MCF 10A (cell line): ENCODE results near the gene RP2. TPM values are rescaled to one million over a fixed set of nuclear protein-coding genes. Genes with fewer than 3 reads are reported as not detected.

Experiments
- BruUV-seq: library from RNA; stranded (reverse); fragments of 400-500 nt; replicated peaks from 2 replicates; lab custom pipeline; 2021; lab: Mats Ljungman, UMichigan
- CTCF ChIA-PET: fragments of 300-600 bp; sonication (Branson Sonifier 250); formaldehyde crosslinking; extraction: SDS; loops from one replicate; lab custom pipeline; 2021; ENCODE audit warnings: antibody characterized with exemption, inconsistent platforms; lab: Yijun Ruan, JAX
- POLR2A ChIA-PET: fragments of 300-600, 350-650 bp; sonication (Branson Sonifier 250); formaldehyde crosslinking; extraction: SDS; loops from one replicate; lab custom pipeline; 2020; ENCODE audit warnings: antibody characterized with exemption, inconsistent platforms; lab: Yijun Ruan, JAX
- DNase-seq: peaks from one replicate; pipeline ENCODE4 v3.0.0-alpha.2; 2018; ENCODE audit not compliant: unreplicated experiment
- H3K27ac Mint-ChIP-seq: one replicate; pipeline ENCODE4 v1.8.0; 2022; ENCODE audit warnings: mild to moderate bottlenecking, low read depth, mixed read lengths; ENCODE audit not compliant: unreplicated experiment
- H3K27me3 Mint-ChIP-seq: one replicate; pipeline ENCODE4 v1.8.0; 2022; ENCODE audit warnings: mixed read lengths; ENCODE audit not compliant: insufficient read depth, unreplicated experiment
- H3K36me3 Mint-ChIP-seq: one replicate; pipeline ENCODE4 v1.8.0; 2022; ENCODE audit warnings: mild to moderate bottlenecking, moderate library complexity, mixed read lengths; ENCODE audit not compliant: insufficient read depth, unreplicated experiment
- H3K4me1 Mint-ChIP-seq: one replicate; pipeline ENCODE4 v1.8.0; 2022; ENCODE audit warnings: mixed read lengths; ENCODE audit not compliant: insufficient read depth, unreplicated experiment
- H3K4me3 Mint-ChIP-seq: one replicate; pipeline ENCODE4 v1.8.0; 2022; ENCODE audit warnings: mild to moderate bottlenecking, moderate library complexity, mixed read lengths; ENCODE audit not compliant: unreplicated experiment
- H3K9me3 Mint-ChIP-seq: one replicate; pipeline ENCODE4 v1.8.0; 2022; ENCODE audit warnings: mixed read lengths; ENCODE audit not compliant: unreplicated experiment
- CTCF ChIP-seq: fragments of 200-600 bp; IDR thresholded peaks from one replicate; pipeline ENCODE4 v1.8.0; 2022; ENCODE audit warnings: antibody characterized with exemption, mild to moderate bottlenecking; ENCODE audit not compliant: unreplicated experiment
- intact Hi-C: fragments of 100-400 bp; cut with micrococcal nuclease; formaldehyde crosslinking; loops from 2 replicates; pipeline ENCODE4 v1.14.1; 2022
- total RNA-seq: library from RNA; stranded (reverse); gene quantifications from 2 replicates; pipeline ENCODE4 v1.2.3, GENCODE V29; 2022

The RP2 gene
- total RNA-seq, 1 experiment from 2014 or later, result 5.4 TPM

- no peak for TF ChIP-seq CTCF
- Mint-ChIP-seq H3K27me3 (peaks cover 58% of the 10 kb centered on the region), H3K27ac (no peak overlapping the region), H3K36me3 (no peaks in the 10 kb centered on the region), H3K4me1 (no peaks in the 10 kb centered on the region), H3K4me3 (no peak overlapping the region), H3K9me3 (no peaks in the 10 kb centered on the region)
- BruUV-seq, result no TSS peak
- CTCF ChIA-PET, result no interaction called here
- no peak for DNase-seq
- intact Hi-C loops, result no loop called here
- POLR2A ChIA-PET, result no interaction called here
Observed at GRCh38 chrX:46898207-46898606, 61.4 kb downstream of the RP2 start.

GRCh38 chrX:46903458-46904242 is 66.8 kb downstream of the RP2 start:
- Mint-ChIP-seq H3K27ac (no peak overlapping the region), H3K4me1 (no peaks in the 10 kb centered on the region), H3K9me3 (no peaks in the 10 kb centered on the region), H3K4me3 (peak overlapping the region; percentile 70), H3K27me3 (peaks cover 59% of the 10 kb centered on the region), H3K36me3 (no peaks in the 10 kb centered on the region)
- peak; percentile 42 for TF ChIP-seq CTCF
- DNase-seq, result peak; percentile 81
- ChIA-PET POLR2A (interaction anchor here (0.6 to 1.3 kb wide), 6 partner anchors 9 to 1587 kb away, joined by 3 to 6 read pairs (median 3); partner anchors contain the start of genes JADE3 and RP2), CTCF (interaction anchor here (0.5 to 2.4 kb wide), 32 partner anchors 9 to 780 kb away, joined by 3 to 25 read pairs (median 4); partner anchors contain the start of gene JADE3)
- no TSS peak for BruUV-seq
- intact Hi-C loops, result loop anchor here (1.0 to 10.0 kb wide), 4 partner anchors 75 to 481 kb away; no protein-coding TSS in a partner anchor

GRCh38 chrX:46904626-46905025 is 67.8 kb downstream of the RP2 start:
- no peak for TF ChIP-seq CTCF
- peaks cover 69% of the 10 kb centered on the region for H3K27me3 Mint-ChIP-seq
- H3K27ac Mint-ChIP-seq, result no peak overlapping the region
- no peaks in the 10 kb centered on the region for H3K9me3 Mint-ChIP-seq
- H3K4me1 Mint-ChIP-seq, result no peaks in the 10 kb centered on the region
- intact Hi-C loops, result loop anchor here (10.0 kb wide), 1 partner anchor 480 kb away; no protein-coding TSS in a partner anchor
- no peak overlapping the region for H3K4me3 Mint-ChIP-seq
- POLR2A ChIA-PET, result interaction anchor here (1.3 kb wide), 1 partner anchor 8 kb away, joined by 6 read pairs; the partner anchor contains the start of gene JADE3
- DNase-seq, result no peak
- no peaks in the 10 kb centered on the region for H3K36me3 Mint-ChIP-seq
- BruUV-seq, result no TSS peak
- CTCF ChIA-PET, result interaction anchor here (0.7 to 2.4 kb wide), 19 partner anchors 8 to 779 kb away, joined by 3 to 25 read pairs (median 7); partner anchors contain the start of genes JADE3 and SLC9A7

GRCh38 chrX:46910415-46910814 is 73.6 kb downstream of the RP2 start:
- POLR2A ChIA-PET, result interaction anchor here (1.5 kb wide), 1 partner anchor 53 kb away, joined by 3 read pairs; no protein-coding TSS in a partner anchor
- TF ChIP-seq CTCF, result no peak

More at GRCh38 chrX:46910415-46910814, 73.6 kb downstream of the RP2 start:
- intact Hi-C loops, result no loop called here
- DNase-seq, result no peak
- CTCF ChIA-PET, result no interaction called here
- Mint-ChIP-seq H3K27ac (no peak overlapping the region), H3K9me3 (no peaks in the 10 kb centered on the region), H3K4me1 (no peaks in the 10 kb centered on the region), H3K4me3 (no peak overlapping the region), H3K36me3 (no peaks in the 10 kb centered on the region), H3K27me3 (peaks cover 70% of the 10 kb centered on the region)
- no TSS peak for BruUV-seq
